Measurements from ENCODE around the gene CCDC106.

Gene CCDC106

GRCh38 chr19:55700813-55701212, 52.8 kb downstream of the CCDC106 start:
- no peak for DNase-seq

- no peak for DNase-seq
Observed at GRCh38 chr19:55702131-55702627, 54.2 kb downstream of the CCDC106 start.
